ENCODE data around the gene VGLL1.

The VGLL1 gene

GRCh38 chrX:136496764-136497555, 35.1 kb upstream of the VGLL1 start:
- peak overlapping the region; percentile 75 for H3K4me3 ChIP-seq (ENCODE audit: low read length)
- DNase-seq (ENCODE audit: low read depth): peak; percentile 79
- TF ChIP-seq CTCF (conservative IDR thresholded peaks at IDR 0.05; ENCODE audit: low read length): no peak

- peak within 1 kb of the TSS; percentile 75 for H3K4me3 ChIP-seq (ENCODE audit: low read length)
- DNase-seq (ENCODE audit: low read depth): no peak
- TF ChIP-seq CTCF (conservative IDR thresholded peaks at IDR 0.05; ENCODE audit: low read length): no peak
Observed at GRCh38 chrX:136497556-136498052, 34.4 kb upstream of the VGLL1 start, which contains the start of gene HTATSF1. Gene HTATSF1, plus strand, starts transcription at chrX:136497592. Its CDS starts 93 bp downstream, at chrX:136497685.

- no peak for DNase-seq (ENCODE audit: low read depth)
- H3K4me3 ChIP-seq (ENCODE audit: low read length): no peak overlapping the region
- TF ChIP-seq CTCF (conservative IDR thresholded peaks at IDR 0.05; ENCODE audit: low read length): no peak
Observed at GRCh38 chrX:136519069-136519468, 12.9 kb upstream of the VGLL1 start.

DNA sequence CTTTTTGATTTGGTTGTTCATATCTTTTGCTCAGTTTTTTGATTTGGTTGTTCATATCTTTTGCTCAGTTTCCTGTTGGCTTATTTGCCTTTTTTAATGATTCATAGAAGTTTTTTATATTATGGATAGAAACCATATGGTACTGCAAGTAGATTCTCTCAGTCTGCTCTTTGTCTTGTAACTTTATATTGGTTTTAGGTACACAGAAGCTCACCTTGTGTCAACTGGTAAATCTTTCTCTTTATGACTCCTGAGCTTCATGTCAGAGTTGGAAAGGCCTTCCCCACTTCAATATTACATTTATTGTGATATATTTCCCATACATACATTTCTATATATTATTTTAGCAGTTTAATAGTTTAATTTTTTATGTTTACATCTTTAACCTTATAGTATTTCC, 8.2 kb upstream of the VGLL1 start:
- no peak for DNase-seq (ENCODE audit: low read depth)
- TF ChIP-seq CTCF (conservative IDR thresholded peaks at IDR 0.05; ENCODE audit: low read length): no peak
- no peak overlapping the region for H3K4me3 ChIP-seq (ENCODE audit: low read length)

DNA sequence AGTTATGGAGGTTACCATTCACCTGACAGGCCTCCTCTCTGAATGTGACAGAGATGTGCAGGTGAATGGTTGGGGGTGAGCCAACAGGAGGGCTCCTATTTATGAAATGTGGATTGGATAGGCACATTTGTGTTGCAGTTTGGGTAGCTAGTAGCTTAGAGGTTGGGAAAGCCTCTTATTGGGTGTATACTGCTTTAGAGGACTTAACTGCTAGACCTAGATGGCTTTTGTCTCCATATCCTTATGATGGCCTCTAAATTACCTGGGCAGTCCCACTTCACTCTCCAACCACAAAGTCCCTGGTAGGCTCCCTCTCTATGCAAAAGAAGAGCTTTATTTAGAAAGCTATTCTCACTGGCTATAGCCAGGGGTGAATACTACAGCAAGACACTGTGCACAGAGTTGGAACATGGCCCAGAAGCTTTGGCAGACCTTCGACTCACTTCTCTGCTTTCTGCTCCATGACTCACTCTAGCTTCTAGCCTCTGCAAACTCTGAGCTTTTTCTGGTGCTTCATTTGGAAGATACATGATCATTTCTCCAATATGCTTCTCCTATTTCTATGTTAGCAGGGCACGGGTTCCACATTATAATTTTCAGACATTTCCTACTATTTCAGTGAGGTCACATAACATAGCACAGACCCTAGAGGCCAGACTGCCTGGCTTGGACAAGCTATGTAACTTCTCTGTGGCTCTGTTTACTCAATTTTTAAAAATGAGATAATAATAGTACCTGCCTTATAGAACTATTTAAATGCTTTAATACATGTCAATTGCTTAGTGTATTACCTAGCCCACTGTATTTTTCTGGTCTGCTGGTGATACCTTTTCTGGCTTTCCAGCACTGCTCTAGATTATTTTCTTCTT, 6.0 kb upstream of the VGLL1 start:
- no peak overlapping the region for H3K4me3 ChIP-seq (ENCODE audit: low read length)
- peak; percentile 82 for DNase-seq (ENCODE audit: low read depth)
- no peak for TF ChIP-seq CTCF (conservative IDR thresholded peaks at IDR 0.05; ENCODE audit: low read length)

- DNase-seq (ENCODE audit: low read depth): no peak
- TF ChIP-seq CTCF (conservative IDR thresholded peaks at IDR 0.05; ENCODE audit: low read length): no peak
- no peak overlapping the region for H3K4me3 ChIP-seq (ENCODE audit: low read length)
Observed at GRCh38 chrX:136528645-136529315, 3.2 kb upstream of the VGLL1 start.

Measured in AG10803 (cell line).